Astrocyte of the cerebellum (primary cell): ENCODE data around the gene ZNF579.
A peak's percentile ranks its signal among the peaks of the same experiment; 100 is the strongest.
"Not testable (repeated sequence)": the region's sequence is repeated elsewhere in the genome, so short reads cannot be mapped to it uniquely, and the experiment has no call there.

Experiments used
- DNase-seq: peaks from one replicate; pipeline ENCODE4 v3.0.0-alpha.2; 2011; ENCODE audit warnings: low read depth
- H3K4me3 ChIP-seq: 2 replicates; pipeline ENCODE4 v1.5.1; 2011; ENCODE audit warnings: mild to moderate bottlenecking, low read depth, low read length, moderate library complexity
- CTCF ChIP-seq: IDR thresholded peaks from 2 replicates; pipeline ENCODE4 v1.5.1; 2012; ENCODE audit warnings: low read length, low read depth, moderate library complexity, mild to moderate bottlenecking; ENCODE audit errors: missing control alignments
- in situ Hi-C: cut with HindIII; loops from 2 replicates; pipeline ENCODE4 v1.10.0; 2017; ENCODE audit warnings: low sequenced_read_pairs

ZNF579 gene

DNA sequence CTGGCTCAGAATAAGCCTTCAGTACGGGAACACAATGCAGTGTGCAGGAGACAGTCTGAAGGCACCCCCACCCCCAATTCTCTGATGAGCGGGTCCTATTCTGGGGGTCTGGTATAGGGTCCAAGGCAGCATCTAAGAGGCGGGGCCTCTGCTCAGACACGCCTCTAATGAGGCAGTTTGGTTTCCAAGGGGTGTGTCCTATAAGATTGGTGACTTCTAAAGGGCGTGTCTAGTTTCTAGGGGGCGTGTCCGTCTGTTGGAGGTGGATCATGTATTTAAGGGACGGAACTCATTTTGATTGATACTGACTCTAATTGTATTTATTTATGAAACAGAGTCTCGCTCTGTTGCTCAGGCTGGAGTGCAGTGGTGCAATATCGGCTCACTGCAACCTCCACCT lies 10.0 kb upstream of the ZNF579 start:
- in situ Hi-C loops, result no loop called here
- H3K4me3 ChIP-seq, result no peak overlapping the region
- DNase-seq, result no peak
- TF ChIP-seq CTCF, result no peak

- no peak for TF ChIP-seq CTCF
- H3K4me3 ChIP-seq, result no peak overlapping the region
- no peak for DNase-seq
- in situ Hi-C loops, result no loop called here
Observed at GRCh38 chr19:55590109-55590508, 9.5 kb upstream of the ZNF579 start.

DNA sequence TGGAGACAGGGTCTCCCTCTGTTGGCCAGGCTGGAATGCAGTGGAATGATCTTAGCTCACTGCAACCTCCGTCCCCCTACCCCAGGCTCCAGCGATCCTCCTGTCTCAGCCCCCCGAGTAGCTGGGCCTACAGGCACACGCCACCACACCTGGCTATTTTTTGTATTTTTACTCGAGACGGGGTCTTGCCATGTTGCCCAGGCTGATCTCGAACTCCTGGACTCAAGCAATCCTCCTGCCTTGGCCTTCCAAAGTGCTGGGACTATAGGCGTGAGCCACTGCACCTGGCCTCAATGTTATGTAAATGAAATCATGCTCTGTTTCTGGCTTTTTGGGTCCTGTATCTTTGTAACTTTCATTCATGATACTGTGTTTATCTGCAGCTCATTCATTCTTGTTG lies 8.1 kb upstream of the ZNF579 start:
- in situ Hi-C loops, result no loop called here
- no peak for DNase-seq
- no peak for TF ChIP-seq CTCF
- no peak overlapping the region for H3K4me3 ChIP-seq

DNA sequence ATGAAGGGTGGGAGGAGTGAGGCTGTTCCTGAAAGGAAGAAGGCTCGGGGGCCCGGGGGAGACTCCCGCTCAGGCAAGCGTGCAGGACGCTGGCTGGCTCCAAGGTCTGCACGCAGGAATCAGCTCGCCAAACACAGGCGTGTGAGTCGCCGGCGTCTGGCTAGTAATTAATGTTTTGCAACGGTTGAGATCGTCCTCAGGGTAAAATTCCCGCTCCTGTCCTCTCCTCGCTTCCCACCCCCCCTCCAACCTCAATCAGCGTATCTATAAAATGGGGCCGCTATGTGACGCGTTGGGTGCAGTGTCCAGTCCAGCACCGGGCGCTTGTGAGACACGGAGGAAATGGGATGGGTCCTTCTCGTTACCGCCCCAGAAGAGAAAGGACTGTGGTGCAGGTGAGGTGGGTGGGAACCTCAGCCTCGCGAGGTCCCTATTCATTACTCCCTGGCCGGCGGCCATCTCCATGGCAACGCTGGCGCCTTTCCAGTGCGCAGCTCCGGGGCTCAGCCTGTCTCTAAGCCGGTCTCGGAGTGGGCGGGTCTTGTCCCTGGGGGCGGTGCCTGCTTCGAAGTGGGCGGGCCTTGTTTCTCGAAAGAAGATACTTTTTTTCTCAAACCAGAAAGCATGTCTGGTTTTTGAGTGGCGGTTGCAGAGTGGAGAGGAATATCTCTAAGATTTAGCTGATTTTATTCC lies 6.5 kb upstream of the ZNF579 start:
- DNase-seq, result peak; percentile 66
- in situ Hi-C loops, result no loop called here
- peak overlapping the region; percentile 34 for H3K4me3 ChIP-seq
- TF ChIP-seq CTCF, result no peak

GRCh38 chr19:55585658-55586339 lies 5.2 kb upstream of the ZNF579 start:
- in situ Hi-C loops, result no loop called here
- peak; percentile 24 for DNase-seq
- H3K4me3 ChIP-seq, result peak overlapping the region; percentile 26
- no peak for TF ChIP-seq CTCF

- in situ Hi-C loops, result no loop called here
- DNase-seq, result no peak
- no peak overlapping the region for H3K4me3 ChIP-seq
- TF ChIP-seq CTCF, result no peak
Observed at GRCh38 chr19:55584871-55585270, 4.2 kb upstream of the ZNF579 start.

DNA sequence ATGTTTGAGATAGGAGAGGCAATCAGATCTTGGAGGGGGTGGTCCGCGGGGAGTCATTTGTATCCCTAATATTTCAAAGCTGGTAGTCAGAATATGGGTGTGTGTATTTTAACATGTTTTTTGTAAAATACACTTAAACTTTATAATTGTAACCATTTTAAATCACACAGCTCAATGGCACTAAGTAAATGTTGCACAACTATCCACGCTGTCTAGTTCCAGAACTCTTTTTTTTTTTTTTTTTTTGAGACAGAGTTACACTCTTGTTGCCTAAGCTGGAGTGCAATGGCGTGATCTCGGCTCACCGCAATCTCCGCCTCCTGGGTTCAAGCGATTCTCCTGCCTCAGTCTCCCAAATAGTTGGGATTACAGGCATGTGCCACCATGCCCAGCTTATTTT lies 3.2 kb upstream of the ZNF579 start:
- in situ Hi-C loops, DNase-seq, H3K4me3 ChIP-seq: not testable (repeated sequence)

DNA sequence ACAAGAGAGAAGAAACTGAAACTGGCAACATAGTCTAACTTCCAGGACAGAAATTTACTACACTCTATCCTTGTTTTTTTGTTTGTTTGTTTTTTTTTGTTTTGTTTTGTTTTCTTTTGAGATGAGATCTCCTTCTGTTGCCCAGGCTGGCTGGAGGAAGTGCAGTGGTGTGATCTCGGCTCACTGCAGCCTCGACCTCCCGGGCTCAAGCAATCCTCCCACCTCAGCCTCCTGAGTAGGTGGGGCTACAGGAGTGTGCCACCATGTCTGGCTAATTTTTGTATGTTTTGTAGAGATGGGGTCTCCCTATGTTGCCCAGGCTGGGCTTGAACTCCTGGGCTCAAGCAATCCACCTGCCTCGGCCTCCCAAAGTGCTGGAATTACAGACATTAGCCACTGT lies 1.6 kb upstream of the ZNF579 start:
- in situ Hi-C loops, H3K4me3 ChIP-seq, DNase-seq: not testable (repeated sequence)
